ENCODE data around the gene VSIG10.

Gene VSIG10

GRCh38 chr12:118032188-118032587 lies 71.6 kb downstream of the VSIG10 start:
- H3K9ac ChIP-seq (ENCODE audit: low read length), result no peak overlapping the region
- TF ChIP-seq EZH2phosphoT487 (IDR thresholded peaks at IDR 0.05; ENCODE audit: low read depth) (no peak), CTCF (IDR thresholded peaks at IDR 0.05; ENCODE audit: low read depth, low read length) (no peak)
- H2AFZ ChIP-seq (ENCODE audit: low read depth, low read length), result no peak overlapping the region
- no peak overlapping the region for H3K4me2 ChIP-seq (ENCODE audit: low read length)
- H3K27ac ChIP-seq (ENCODE audit: low read length), result no peak overlapping the region
- no peaks in the 10 kb centered on the region for H3K9me3 ChIP-seq (ENCODE audit: insufficient read depth, low read length)
- H3K27me3 ChIP-seq (ENCODE audit: low read depth, low read length), result no peaks in the 10 kb centered on the region
- H3K4me3 ChIP-seq (ENCODE audit: low read length), result no peak overlapping the region
- peaks cover 68% of the 10 kb centered on the region for H3K36me3 ChIP-seq (replicated peaks; ENCODE audit: low read depth, low read length)
- H3K4me1 ChIP-seq (ENCODE audit: low read length), result peaks cover 23% of the 10 kb centered on the region
- no peaks in the 10 kb centered on the region for H3K79me2 ChIP-seq (ENCODE audit: low read length)
- peaks cover 8% of the 10 kb centered on the region for H4K20me1 ChIP-seq (ENCODE audit: insufficient read depth, low read length)

- no peak overlapping the region for H3K4me3 ChIP-seq (ENCODE audit: low read length)
- no peak overlapping the region for H3K9ac ChIP-seq (ENCODE audit: low read length)
- no peaks in the 10 kb centered on the region for H3K27me3 ChIP-seq (ENCODE audit: low read depth, low read length)
- H3K27ac ChIP-seq (ENCODE audit: low read length), result no peak overlapping the region
- no peak overlapping the region for H2AFZ ChIP-seq (ENCODE audit: low read depth, low read length)
- H3K4me1 ChIP-seq (ENCODE audit: low read length), result no peaks in the 10 kb centered on the region
- peaks cover 66% of the 10 kb centered on the region for H3K36me3 ChIP-seq (replicated peaks; ENCODE audit: low read depth, low read length)
- H3K4me2 ChIP-seq (ENCODE audit: low read length), result no peak overlapping the region
- H3K9me3 ChIP-seq (ENCODE audit: insufficient read depth, low read length), result no peaks in the 10 kb centered on the region
- H3K79me2 ChIP-seq (ENCODE audit: low read length), result no peaks in the 10 kb centered on the region
- no peaks in the 10 kb centered on the region for H4K20me1 ChIP-seq (ENCODE audit: insufficient read depth, low read length)
- TF ChIP-seq EZH2phosphoT487 (IDR thresholded peaks at IDR 0.05; ENCODE audit: low read depth) (no peak), CTCF (IDR thresholded peaks at IDR 0.05; ENCODE audit: low read depth, low read length) (no peak)
These were observed 74.6 kb downstream of the VSIG10 start for GRCh38 chr12:118029166-118029565.

- Histone ChIP-seq H3K79me2 (ENCODE audit: low read length) (no peaks in the 10 kb centered on the region), H3K4me3 (ENCODE audit: low read length) (no peak overlapping the region), H3K4me2 (ENCODE audit: low read length) (no peak overlapping the region), H2AFZ (ENCODE audit: low read depth, low read length) (no peak overlapping the region), H3K36me3 (replicated peaks; ENCODE audit: low read depth, low read length) (peaks cover 49% of the 10 kb centered on the region), H4K20me1 (ENCODE audit: insufficient read depth, low read length) (no peaks in the 10 kb centered on the region), H3K27me3 (ENCODE audit: low read depth, low read length) (no peaks in the 10 kb centered on the region), H3K27ac (ENCODE audit: low read length) (no peak overlapping the region), H3K4me1 (ENCODE audit: low read length) (no peaks in the 10 kb centered on the region), H3K9ac (ENCODE audit: low read length) (no peak overlapping the region), H3K9me3 (ENCODE audit: insufficient read depth, low read length) (no peaks in the 10 kb centered on the region)
- no peak for TF ChIP-seq EZH2phosphoT487 (IDR thresholded peaks at IDR 0.05; ENCODE audit: low read depth)
- TF ChIP-seq CTCF (IDR thresholded peaks at IDR 0.05; ENCODE audit: low read depth, low read length), result no peak
These were observed 78.6 kb downstream of the VSIG10 start for GRCh38 chr12:118025168-118025567.

- Histone ChIP-seq H3K27me3 (ENCODE audit: low read depth, low read length) (no peaks in the 10 kb centered on the region), H3K9ac (ENCODE audit: low read length) (no peak overlapping the region), H3K79me2 (ENCODE audit: low read length) (peaks cover 2% of the 10 kb centered on the region; the same call in 1 of the 2 replicates), H3K4me2 (ENCODE audit: low read length) (no peak overlapping the region), H3K9me3 (ENCODE audit: insufficient read depth, low read length) (no peaks in the 10 kb centered on the region), H3K36me3 (replicated peaks; ENCODE audit: low read depth, low read length) (peaks cover 59% of the 10 kb centered on the region), H2AFZ (ENCODE audit: low read depth, low read length) (no peak overlapping the region), H3K27ac (ENCODE audit: low read length) (no peak overlapping the region), H3K4me1 (ENCODE audit: low read length) (no peaks in the 10 kb centered on the region), H3K4me3 (ENCODE audit: low read length) (no peak overlapping the region), H4K20me1 (ENCODE audit: insufficient read depth, low read length) (no peaks in the 10 kb centered on the region)
- TF ChIP-seq CTCF (IDR thresholded peaks at IDR 0.05; ENCODE audit: low read depth, low read length) (no peak), EZH2phosphoT487 (IDR thresholded peaks at IDR 0.05; ENCODE audit: low read depth) (no peak)
These were observed 80.4 kb downstream of the VSIG10 start for GRCh38 chr12:118023301-118023860.

All from OCI-LY3 (cell line).